Stimulated activated CD8-positive, alpha-beta memory T cell treated with anti-CD3 and anti-CD28 coated beads, Interleukin-2, amount 100 ng/mL, for 1 hour (primary cell): ENCODE results near the gene ITGB6.

Source experiments
- DNase-seq, 2 donors: peaks; one replicate each; pipeline ENCODE4 v3.0.0-alpha.2; 2020; ENCODE audit warnings: low read depth in 2 of 2

ITGB6 gene

DNA sequence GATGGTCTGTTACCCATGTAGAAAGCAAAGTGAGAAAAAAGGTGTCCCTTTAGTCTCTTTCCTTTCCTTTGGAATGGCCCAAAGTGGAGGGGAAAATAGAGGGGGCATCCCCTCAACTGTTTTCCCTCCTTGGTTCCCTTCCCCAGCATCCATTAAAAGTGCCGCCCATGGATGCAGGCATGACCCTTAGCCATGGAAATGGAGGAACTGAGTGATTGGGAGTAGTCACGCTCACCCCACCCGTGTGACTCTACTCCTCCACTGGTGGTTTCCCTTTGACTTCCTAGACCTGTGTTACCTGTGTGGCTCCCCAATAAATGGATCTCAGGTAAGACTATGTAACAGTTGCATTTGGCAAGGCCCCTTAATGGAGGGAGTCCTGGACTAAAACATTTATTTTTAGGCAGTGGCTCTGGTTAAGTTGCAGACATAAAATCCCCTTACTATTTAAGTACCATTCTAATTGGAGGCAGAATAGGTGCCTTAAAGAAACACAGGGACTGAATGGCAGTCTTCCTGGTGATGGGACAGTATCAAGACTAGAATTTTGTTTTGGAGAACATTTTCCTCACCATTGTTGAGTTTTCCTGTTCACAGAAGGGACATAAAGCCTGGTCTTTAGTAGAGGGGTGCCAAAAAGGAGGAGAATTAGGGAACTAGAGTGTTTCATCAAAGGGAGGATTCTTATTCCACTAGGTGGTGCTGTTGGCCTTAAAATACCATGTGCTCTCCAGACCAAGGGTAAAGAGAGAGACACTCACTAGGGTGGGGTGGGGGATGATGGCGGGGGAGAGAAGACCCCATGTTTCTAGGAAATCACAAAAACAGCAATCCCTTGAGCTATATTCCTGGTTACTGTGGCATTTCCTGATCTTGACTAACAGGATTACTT is 112.0 kb downstream of the ITGB6 start:
- no peak for DNase-seq

DNA sequence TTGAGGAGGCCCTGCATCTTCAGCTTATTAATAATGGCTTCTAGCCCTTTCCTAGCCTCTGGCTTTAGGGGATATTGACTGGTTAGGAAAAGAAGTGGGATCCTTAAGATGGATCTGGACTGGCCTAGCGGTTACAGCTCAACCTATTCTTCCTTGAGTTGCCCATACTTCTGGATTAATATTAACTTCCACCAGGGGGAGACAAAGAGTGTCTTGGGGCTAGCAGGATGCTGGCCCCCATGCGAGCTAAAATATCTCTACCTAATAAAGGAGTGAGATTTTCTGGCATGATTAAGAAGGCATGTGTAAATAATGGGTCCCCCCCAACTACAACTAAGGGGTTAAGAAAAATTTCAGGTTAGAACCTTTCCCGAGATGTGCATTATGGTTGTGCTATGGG is 114.4 kb downstream of the ITGB6 start:
- DNase-seq, result no peak

DNA sequence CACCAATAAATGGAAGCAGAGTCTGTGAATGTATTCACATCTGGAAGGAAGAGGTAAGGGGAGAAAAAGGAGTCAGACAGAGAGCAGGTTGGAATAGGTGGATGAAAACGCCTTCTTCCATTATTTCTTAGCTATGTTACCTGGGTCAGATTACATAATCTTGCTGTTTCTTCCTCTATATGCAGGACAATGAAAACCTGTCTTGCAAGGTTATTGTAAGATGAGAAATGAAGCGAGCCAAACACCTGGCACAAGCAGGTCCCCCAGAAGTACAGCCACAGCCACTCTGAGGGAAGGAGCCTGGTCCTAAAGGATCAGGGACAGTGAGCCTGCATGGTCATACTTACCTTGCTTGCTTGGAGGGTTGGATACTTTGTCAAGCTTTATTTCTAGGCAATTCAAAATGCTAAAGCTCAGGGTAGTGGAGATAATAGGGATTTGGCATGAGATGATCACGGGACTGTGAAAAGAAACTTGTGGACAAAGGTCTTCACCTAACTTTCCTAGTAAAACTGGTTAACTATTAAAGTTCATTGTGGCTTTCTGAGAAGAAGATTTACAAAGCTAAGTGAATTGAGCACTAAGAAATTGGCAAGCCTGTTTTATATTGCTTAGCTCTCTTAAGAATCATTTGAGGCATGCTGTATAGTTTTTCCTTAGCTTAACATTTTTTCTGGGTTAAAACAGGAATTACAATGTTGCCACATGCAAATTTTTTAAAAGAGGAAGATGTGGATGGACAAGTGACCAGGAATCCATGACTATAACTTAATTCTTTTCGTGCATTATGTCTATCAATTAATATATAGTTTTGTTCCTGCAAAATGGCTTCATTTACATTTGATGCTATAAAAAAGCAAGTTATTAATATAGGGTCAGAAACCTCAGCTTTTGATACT is 121.9 kb downstream of the ITGB6 start:
- no peak for DNase-seq

DNA sequence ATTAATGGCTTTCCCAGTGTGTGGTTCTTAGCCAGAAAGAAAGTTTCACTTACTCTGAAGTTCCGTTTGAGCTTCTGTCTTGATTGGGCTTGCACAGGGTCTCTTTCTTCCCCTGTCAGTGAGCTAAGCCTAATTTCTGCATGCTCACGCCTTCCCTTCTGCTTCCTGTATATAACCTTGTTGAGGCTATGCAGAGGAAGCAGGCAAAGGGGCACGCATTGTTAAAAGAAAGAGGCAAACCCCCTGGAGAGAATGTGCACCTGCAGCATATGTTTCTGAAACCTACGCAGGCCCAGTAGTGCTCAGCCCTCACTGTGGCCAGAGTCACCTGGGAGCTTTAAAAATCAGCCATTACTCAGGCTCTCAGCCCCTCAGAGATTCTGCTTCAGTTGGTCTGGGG is 123.2 kb downstream of the ITGB6 start:
- DNase-seq, result no peak

DNA sequence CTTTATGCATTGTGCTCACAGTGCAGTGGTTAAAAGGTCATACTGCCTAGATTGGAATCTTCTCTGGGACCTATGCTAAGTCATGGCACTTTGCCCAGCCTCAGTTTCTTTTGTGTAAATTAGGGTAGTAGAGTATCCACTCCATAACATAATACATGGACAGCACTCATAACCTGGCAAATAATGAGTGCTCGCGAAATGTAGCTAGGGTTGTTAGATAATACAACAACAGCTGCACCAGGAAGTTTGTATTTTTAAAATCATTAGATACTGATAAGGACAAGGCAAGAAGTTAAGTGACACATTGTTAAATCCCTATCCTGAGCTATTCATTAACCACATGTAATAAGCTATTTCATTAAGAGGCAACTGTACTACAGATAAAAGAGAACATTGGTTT is 123.8 kb downstream of the ITGB6 start:
- no peak for DNase-seq

DNA sequence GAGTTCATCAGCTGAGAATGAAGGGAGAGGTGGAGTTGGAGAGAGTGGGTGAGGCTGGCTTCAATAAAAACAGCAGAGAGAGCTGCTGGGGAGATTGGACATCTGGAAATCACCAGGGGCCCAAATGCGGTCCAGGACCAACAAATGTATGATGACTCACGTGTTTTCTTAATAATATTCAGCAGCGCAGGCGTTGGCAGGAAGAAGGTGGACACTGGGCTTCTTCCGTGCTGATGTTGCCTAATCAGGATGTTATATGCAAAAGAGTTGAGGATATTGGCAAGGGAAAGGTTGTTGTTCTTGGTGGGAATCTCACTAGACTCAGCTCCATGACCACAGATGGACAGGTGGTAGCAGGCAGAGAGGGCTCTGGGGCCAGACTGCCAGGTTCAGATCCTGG is 124.9 kb downstream of the ITGB6 start:
- no peak for DNase-seq

DNA sequence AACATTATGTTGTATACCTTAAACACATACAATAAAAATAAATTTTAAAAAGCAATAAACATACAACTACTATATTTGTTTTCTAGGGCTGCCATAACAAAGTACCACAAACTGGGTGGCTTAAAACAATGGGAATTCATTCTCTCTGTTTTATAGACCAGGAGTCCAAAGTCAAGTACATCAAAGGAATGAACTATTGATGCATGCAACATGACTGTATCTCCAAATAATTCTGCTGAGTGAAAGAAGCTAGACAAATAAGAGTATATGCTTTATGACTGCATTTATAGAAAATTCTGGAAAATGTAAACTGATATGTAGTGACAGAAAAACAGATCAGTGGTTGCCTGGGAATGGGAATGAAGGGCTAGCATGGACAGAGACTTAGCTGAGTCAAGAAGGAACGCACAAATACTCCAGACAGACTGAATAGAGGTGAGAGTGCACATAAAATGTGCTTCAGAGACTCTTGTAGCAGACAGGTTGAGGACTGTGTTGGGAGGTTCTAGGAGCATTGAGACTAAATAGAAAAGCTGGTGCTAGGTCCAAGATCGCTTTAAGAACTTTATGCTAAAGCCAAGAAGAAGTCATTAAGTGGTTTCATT is 126.7 kb downstream of the ITGB6 start:
- no peak for DNase-seq

DNA sequence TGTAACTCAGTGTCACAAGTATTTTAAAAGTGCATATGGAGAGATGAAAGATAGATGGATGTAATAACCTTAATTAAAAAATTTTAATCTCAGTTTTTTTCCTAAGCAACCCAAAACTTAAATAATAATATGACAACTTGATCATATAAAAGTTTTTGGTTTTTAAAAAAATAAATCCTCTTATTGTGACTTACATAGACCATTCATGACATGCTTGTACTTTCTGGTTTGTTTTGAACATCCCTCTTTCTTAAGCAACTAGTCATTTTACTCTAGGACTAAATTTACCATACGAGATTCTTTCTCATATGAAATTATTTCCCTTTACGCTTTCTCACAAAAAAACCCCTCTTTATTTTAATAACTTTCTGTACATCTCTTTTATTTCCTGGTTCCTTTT is 131.2 kb downstream of the ITGB6 start:
- DNase-seq, result no peak

DNA sequence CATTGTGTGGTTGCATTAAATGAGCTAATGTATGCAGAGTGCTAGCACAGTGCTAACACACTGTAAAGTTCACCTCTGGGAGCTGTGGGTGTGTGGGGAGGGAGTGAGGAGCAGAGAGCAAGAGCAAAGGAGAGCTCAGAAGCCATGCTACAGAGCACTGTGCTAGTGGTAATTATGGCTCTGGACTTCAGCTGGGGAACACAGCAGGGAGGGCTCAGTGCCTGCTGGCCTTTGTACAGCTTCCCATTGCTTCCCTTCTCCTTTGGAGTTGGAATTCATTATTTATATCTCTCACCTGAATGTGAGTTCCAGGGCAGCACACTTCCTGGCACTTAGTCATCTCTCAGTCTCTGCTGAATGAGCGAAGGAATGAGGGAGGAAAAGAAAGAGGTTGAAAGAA is 135.2 kb downstream of the ITGB6 start:
- no peak for DNase-seq

DNA sequence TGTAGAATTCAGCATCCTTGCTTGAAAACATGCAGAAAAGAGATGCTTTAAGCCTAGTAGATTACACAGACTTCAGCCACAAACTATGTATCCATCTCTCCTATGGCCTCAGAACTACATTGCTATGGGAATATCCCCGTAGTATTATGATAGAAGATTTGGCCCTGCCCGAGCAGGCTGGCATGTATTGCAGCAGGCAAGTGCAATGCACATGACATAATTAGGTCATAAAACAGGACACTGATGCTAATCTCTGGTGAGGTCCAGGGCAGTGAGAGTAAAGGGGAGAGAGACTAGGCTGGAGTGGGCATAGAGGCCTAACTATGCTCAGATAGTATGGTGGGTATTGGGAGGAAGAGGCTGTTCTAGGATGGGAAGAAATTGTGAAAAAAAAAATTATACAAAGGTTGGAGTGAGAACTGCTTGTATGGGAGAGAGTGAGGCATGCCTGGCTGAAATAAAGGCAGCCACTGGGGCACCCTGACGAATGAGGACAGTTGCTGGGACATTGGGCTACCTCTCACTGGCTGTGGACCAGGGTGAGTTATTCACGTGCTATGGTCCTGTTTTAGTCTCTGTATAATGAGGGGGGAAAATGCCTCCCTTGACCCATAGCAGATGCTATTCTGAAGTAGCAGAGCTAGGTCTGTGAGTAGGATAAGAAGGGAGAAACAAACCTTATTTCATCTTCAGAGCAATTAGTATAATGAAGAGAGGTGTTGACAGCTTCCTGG is 136.0 kb downstream of the ITGB6 start:
- no peak for DNase-seq

DNA sequence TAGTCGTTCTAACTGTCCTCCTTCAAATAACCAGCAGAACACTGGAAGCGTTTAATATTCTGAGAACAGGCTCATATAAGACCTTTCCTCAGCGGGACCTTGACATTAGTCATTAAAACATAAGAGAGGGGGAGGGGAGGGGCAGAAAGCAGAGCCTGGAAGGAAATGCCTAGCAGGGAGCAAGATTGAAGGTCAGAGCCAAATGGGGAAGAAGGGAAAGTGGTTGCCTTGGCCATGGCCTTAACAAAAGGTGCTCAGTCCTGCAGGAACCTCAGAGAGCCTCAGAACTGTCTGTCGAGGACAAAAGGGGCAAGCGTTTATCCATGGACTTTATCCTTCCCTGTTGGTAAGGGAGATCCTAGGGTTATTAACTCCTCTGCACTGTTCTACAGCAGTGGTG is 136.8 kb downstream of the ITGB6 start:
- DNase-seq, result no peak

DNA sequence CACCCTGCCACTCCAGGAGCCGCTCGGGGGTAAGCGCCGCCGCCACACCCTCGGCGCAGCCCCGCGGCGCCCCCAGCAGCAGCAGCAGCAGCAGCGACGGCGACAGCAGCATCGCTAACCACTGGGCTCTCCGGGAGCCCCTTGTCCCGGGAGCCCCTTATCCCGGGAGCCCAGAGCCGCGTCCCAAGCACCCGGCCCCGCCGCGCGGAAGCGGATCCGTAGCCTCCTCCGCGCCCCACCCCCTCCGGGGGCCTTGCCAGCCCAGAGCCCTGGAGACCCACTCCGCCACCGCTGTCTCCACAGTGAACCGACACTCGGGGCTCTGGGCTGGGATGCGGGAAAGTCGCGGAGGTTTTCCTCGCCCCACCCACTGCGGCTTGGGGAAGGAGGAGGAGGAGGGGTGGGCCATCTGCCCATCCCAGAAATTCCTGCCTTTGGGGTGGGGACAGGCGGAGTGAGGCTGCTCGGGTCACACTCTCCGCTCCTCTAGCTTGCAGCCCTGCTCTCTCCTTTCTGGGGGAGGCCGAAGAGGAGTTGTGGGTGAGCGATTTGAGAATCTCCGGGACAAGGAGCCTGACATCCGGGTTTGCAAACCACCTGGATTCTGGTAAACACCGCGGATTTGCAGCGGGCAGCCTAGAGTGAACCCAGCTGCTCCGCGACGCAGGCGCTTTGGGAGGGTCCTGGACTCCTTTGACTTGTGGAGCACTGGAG is 137.6 kb downstream of the ITGB6 start, which contains the start of gene PLA2R1:
TSS of gene PLA2R1 (minus strand) at position 324 of the 714 bp plus-strand sequence. CDS start at position 112, 212 bp downstream.
- DNase-seq, result no peak

DNA sequence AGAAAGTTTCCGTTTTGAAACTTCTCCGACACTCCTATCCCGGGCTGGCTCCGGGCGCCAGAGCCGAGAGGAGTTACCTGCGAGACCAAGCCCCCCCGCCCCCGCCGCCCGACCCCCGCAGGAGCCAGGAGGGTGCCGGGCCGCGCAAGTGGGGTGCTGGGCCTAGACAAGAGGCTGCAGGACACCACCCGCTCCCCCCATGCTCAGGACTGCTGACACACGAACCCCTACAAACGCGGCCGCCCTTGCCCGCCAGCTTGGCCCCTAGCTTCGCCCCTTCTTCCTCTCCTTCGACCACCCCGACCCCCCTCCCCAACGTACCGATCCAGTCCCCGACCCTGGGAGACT is 138.2 kb downstream of the ITGB6 start:
- DNase-seq, result no peak

DNA sequence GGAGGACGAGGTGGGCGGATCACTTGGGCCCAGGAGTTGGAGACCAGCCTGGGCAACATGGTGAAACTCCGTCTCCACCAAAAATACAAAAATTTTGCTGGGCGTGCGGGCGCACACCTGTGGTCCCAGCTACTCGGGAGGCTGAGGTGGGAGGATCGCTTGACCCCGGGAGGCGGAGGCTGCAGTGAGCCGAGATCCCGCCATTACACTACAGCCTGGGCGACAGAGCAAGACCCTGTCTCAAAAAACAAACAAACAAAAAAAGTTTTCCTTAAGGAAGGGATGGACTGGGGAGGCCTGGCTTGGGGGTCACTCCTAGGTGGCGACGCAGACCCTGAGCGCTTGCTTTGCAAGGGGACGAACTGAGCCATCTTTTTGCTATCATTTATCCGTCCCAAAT is 138.5 kb downstream of the ITGB6 start:
- DNase-seq, result no peak

DNA sequence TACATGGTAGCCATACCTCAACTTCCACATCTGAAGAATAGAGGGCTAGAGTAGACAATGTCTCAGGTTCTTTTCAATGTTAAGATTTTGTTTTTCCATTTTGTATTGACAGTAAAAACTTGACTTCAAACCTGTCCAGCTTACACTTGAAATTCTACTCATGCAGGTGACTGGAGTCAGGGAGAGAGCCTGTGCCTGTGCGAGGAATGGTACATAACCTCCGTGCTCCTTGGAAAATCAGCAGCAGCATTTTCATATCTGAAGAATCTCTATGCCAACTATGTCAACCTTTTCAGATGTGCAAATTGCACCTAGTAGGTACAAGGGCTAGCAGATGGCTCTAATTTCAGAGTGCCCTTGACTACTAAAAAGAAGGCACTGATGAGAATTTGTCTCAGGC is 139.8 kb downstream of the ITGB6 start:
- DNase-seq, result no peak

DNA sequence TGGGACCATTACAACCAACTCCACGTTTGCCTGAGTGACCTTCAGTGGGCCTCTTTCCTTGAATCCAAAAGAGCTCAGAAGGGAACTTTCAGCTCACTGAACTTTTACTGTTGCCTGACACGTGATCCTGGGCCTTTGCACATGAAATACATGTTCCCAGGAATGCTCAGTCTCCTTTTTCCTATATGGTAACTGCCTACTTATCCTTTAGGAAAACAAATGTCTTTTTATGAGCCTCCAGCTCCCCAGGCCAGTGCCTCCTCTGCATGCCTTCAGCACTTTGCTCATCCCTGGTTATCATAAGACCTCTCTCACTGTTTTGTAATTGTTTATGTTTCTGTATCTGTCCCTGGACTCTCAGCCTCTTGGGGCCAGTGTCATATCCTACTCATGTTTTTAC is 142.7 kb downstream of the ITGB6 start:
- no peak for DNase-seq

DNA sequence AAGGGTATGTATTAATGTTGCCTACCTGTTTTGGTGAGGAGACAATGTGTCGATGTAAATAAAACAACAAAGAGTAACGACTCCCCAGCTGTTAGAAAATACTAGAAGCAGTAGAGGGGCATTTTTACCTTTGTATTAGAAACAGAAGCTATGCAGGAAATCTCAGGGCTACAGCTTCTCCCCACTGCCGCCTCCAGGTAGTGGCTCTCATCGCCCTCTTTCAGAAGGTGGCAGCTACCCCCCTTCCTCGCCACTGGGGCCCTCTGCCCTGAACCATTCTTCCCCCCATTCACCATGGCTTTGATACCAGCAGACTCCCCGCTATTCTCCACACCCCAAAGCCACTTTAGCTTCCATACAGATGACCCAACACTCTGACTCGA is 144.4 kb downstream of the ITGB6 start:
- DNase-seq, result no peak

DNA sequence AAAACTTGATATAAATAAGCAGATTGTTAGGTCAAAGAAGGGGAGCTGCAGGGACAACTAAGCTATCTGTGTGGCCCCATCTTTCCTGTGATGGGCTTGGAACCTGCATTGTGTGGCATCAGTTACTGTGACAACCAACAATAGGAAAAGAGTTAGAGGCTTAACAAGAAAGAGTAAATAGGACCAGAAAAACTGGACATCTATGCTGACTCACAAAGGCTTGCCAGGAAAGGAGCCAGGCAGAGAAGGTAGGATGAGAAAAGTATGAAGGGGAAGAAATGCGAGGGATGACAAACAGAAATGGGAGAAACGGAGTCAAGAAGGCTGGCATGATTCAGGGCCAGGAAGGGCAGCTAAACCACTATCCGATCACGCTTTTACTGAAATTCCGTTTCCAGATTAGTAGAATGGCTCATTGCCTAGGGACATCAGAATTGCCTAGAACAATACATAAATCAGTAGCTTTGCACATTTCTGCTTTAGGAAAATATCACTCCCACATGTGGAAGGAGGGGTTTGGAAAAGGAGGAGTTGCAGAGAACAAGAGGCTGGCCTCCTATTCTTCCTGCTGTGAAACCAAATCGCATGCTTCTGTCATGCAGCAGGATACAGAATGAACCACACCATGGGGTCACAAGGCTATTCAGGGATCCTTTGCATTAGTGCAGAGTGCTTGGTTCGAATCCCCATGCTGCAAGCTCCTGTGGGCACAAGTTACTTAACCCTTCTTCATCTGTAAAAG is 144.9 kb downstream of the ITGB6 start:
- no peak for DNase-seq

DNA sequence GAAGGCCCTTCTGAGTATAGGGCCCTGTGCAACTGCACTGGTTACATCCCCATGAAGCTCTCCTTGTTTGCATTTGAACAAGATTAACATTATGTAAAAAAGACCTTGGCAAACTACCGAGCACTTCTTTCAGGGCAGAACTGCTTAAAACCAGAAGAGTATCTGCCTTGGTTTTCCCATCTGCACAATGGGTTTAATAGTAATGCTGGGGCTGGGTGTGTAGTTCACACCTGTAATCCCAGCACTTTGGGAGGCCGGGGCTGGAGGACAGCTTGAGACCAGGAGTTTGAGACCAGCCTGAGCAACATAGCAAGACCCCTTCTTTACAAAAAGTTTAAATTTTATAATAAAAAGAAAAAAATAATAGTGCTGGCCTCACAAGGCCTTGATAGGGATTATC is 146.1 kb downstream of the ITGB6 start:
- DNase-seq, result no peak

DNA sequence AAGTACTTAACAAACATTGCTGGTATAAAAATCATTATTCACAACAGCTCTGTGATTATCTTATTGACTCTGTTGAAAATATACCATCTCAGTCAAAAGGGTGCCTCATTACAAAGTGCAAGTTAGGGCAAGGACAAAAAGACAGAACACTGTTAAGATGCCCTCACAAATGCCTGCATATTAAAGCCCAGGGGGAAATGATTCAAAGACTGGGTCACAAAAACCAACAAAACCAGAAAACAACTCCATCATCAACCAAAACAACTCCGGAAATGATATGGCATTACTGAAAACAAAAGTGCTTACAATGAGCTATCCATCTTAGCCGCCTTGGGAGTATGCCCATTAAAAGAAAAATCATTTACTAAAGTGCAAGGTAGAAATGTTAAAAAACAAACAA is 147.5 kb downstream of the ITGB6 start:
- DNase-seq, result no peak
